GM21367 (cell line): Measurements from ENCODE around the gene ADO.

ENCODE experiments used
- ATAC-seq: cut with Tn5 transposase; IDR thresholded peaks from one replicate; pipeline ENCODE4 v1.9.1; 2021; ENCODE audit not compliant: unreplicated experiment

The ADO gene

GRCh38 chr10:62817121-62817765, 12.7 kb downstream of the ADO start:
- peak; percentile 14 for ATAC-seq

GRCh38 chr10:62817766-62818425, 13.4 kb downstream of the ADO start:
- ATAC-seq: peak; percentile 32

- no peak for ATAC-seq
Observed at GRCh38 chr10:62818426-62819011, 14.0 kb downstream of the ADO start.

- ATAC-seq: no peak
Observed at GRCh38 chr10:62819141-62819920, 14.8 kb downstream of the ADO start.

GRCh38 chr10:62820586-62820985, 16.1 kb downstream of the ADO start:
- ATAC-seq: no peak

- ATAC-seq: no peak
Observed at GRCh38 chr10:62826273-62826672, 21.8 kb downstream of the ADO start.

- no peak for ATAC-seq
Observed at GRCh38 chr10:62829622-62830021, 25.1 kb downstream of the ADO start.

GRCh38 chr10:62830679-62831078, 26.2 kb downstream of the ADO start:
- no peak for ATAC-seq

- no peak for ATAC-seq
Observed at GRCh38 chr10:62831346-62831745, 26.8 kb downstream of the ADO start.

GRCh38 chr10:62839590-62839989, 35.1 kb downstream of the ADO start:
- no peak for ATAC-seq

GRCh38 chr10:62842983-62843382, 38.5 kb downstream of the ADO start:
- ATAC-seq: no peak

- no peak for ATAC-seq
Observed at GRCh38 chr10:62843600-62843999, 39.1 kb downstream of the ADO start.

GRCh38 chr10:62844280-62845011, 39.9 kb downstream of the ADO start:
- ATAC-seq: no peak

- no peak for ATAC-seq
Observed at GRCh38 chr10:62847433-62847832, 42.9 kb downstream of the ADO start.

- no peak for ATAC-seq
Observed at GRCh38 chr10:62850646-62851045, 46.1 kb downstream of the ADO start.

- ATAC-seq: no peak
Observed at GRCh38 chr10:62851442-62851841, 46.9 kb downstream of the ADO start.

- ATAC-seq: peak; percentile 67
Observed at GRCh38 chr10:62852961-62853702, 48.6 kb downstream of the ADO start.

- peak; percentile 38 for ATAC-seq
Observed at GRCh38 chr10:62853710-62854109, 49.2 kb downstream of the ADO start.

GRCh38 chr10:62856021-62856420, 51.5 kb downstream of the ADO start:
- ATAC-seq: no peak
